ENCODE measurements around the gene SWT1. TPM values are rescaled to one million over a fixed set of nuclear protein-coding genes. Genes with fewer than 3 reads are reported as not detected.

SWT1 gene
- total RNA-seq, 2 experiments from 2014 or later, result 4.1 to 5.3 TPM

GRCh38 chr1:185308126-185308525 lies 151.2 kb downstream of the SWT1 start:
- peaks cover 4% of the 10 kb centered on the region for H3K4me1 ChIP-seq (ENCODE audit: insufficient read depth, low read length)
- intact Hi-C loops (cut with DNase I, micrococcal nuclease), result no loop called here
- H3K9me3 ChIP-seq (ENCODE audit: control insufficient read depth in 1 of 2, insufficient read depth in 1 of 2, low read length in 2 of 2), result no peaks in the 10 kb centered on the region
- no peak for ATAC-seq (ENCODE audit: poor library complexity)
- H3K4me3 Mint-ChIP-seq, result no peak overlapping the region
- TF ChIP-seq CTCF (IDR thresholded peaks at IDR 0.05), result no peak
- H3K36me3 ChIP-seq (ENCODE audit: insufficient read depth, low read length), result peaks cover 79% of the 10 kb centered on the region
- no peaks in the 10 kb centered on the region for H3K27me3 Mint-ChIP-seq
- no peaks in the 10 kb centered on the region for H3K9me3 Mint-ChIP-seq
- DNase-seq, result no peak
- H3K4me1 Mint-ChIP-seq (ENCODE audit: low read depth), result peaks cover 39% of the 10 kb centered on the region
- no peak overlapping the region for H3K27ac ChIP-seq (ENCODE audit: low read depth in 1 of 2, low read length in 2 of 2)
- H3K36me3 Mint-ChIP-seq (ENCODE audit: low read depth), result peaks cover 86% of the 10 kb centered on the region
- CTCF ChIA-PET, result interaction anchor here (1.3 kb wide), 1 partner anchor 9 kb away, joined by 4 read pairs; the partner anchor contains the start of gene IVNS1ABP
- no peak overlapping the region for H3K4me3 ChIP-seq (ENCODE audit: low read length)
- no peak overlapping the region for H3K27ac Mint-ChIP-seq
- no peaks in the 10 kb centered on the region for H3K27me3 ChIP-seq (ENCODE audit: control insufficient read depth in 1 of 2, insufficient read depth in 2 of 2, low read length in 2 of 2)
- POLR2A ChIA-PET, result interaction anchor here (1.5 kb wide), 1 partner anchor 9 kb away, joined by 7 read pairs; the partner anchor contains the start of gene IVNS1ABP

- TF ChIP-seq CTCF (IDR thresholded peaks at IDR 0.05), result no peak
- peaks cover 49% of the 10 kb centered on the region for H3K4me1 Mint-ChIP-seq (ENCODE audit: low read depth)
- H3K4me1 ChIP-seq (ENCODE audit: insufficient read depth, low read length), result peaks cover 4% of the 10 kb centered on the region
- H3K27ac Mint-ChIP-seq, result no peak overlapping the region
- no peak overlapping the region for H3K4me3 Mint-ChIP-seq
- H3K27me3 ChIP-seq (ENCODE audit: control insufficient read depth in 1 of 2, insufficient read depth in 2 of 2, low read length in 2 of 2), result no peaks in the 10 kb centered on the region
- peaks cover 77% of the 10 kb centered on the region for H3K36me3 Mint-ChIP-seq (ENCODE audit: low read depth)
- CTCF ChIA-PET, result interaction anchor here (0.5 to 0.7 kb wide), 2 partner anchors 18 to 251 kb away, joined by 3 read pairs; no protein-coding TSS in a partner anchor
- no peaks in the 10 kb centered on the region for H3K27me3 Mint-ChIP-seq
- H3K9me3 Mint-ChIP-seq, result no peaks in the 10 kb centered on the region
- peaks cover 65% of the 10 kb centered on the region for H3K36me3 ChIP-seq (ENCODE audit: insufficient read depth, low read length)
- intact Hi-C loops (cut with DNase I, micrococcal nuclease), result no loop called here
- H3K27ac ChIP-seq (ENCODE audit: low read depth in 1 of 2, low read length in 2 of 2), result no peak overlapping the region
- H3K9me3 ChIP-seq (ENCODE audit: control insufficient read depth in 1 of 2, insufficient read depth in 1 of 2, low read length in 2 of 2), result no peaks in the 10 kb centered on the region
- H3K4me3 ChIP-seq (ENCODE audit: low read length), result no peak overlapping the region
- POLR2A ChIA-PET, result no interaction called here
- ATAC-seq (ENCODE audit: poor library complexity) (no peak), DNase-seq (no peak)
Measured at GRCh38 chr1:185309566-185309965, 152.6 kb downstream of the SWT1 start.

DNA sequence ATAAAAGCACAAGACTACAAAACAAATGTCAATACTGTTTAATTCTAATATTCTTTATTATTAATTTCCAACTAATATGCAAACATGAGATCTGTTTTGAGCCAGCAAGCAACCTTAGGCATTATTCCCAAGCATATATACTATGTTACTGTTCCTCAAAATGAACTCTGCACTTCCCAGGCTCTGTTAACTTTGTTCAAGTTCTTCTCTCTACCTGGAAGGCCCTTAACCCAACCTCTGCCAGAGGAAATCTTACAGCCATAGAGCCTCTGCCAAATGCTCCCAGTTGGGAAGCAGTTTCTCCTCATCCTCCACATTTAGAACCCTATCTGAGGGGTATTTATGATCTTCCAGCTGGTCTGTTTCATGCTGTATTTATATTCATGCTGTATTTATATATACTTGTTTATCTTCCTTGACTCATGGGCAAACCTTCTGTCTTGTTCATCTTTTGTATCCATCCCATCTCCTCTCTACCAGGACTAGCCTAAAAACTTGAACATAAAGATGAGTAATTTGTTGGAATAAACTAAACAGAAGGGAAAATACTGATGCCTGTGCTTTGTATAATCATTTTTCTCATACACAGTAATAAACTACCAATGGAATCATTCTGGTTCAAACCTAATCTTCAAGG lies 154.7 kb downstream of the SWT1 start:
- H3K9me3 Mint-ChIP-seq, result no peaks in the 10 kb centered on the region
- H3K4me3 Mint-ChIP-seq, result peak overlapping the region; percentile 7
- no peaks in the 10 kb centered on the region for H3K27me3 Mint-ChIP-seq
- Histone ChIP-seq H3K4me1 (ENCODE audit: insufficient read depth, low read length) (peaks cover 7% of the 10 kb centered on the region), H3K9me3 (ENCODE audit: control insufficient read depth in 1 of 2, insufficient read depth in 1 of 2, low read length in 2 of 2) (no peaks in the 10 kb centered on the region), H3K4me3 (ENCODE audit: low read length) (no peak overlapping the region), H3K27me3 (ENCODE audit: control insufficient read depth in 1 of 2, insufficient read depth in 2 of 2, low read length in 2 of 2) (no peaks in the 10 kb centered on the region), H3K36me3 (ENCODE audit: insufficient read depth, low read length) (peaks cover 43% of the 10 kb centered on the region), H3K27ac (ENCODE audit: low read depth in 1 of 2, low read length in 2 of 2) (no peak overlapping the region)
- DNase-seq, result no peak
- TF ChIP-seq CTCF (IDR thresholded peaks at IDR 0.05), result no peak
- H3K27ac Mint-ChIP-seq, result peak overlapping the region; percentile 1
- ChIA-PET POLR2A (interaction anchor here (1.6 to 1.7 kb wide), 2 partner anchors 30 to 156 kb away, joined by 3 to 5 read pairs; no protein-coding TSS in a partner anchor), CTCF (no interaction called here)
- H3K4me1 Mint-ChIP-seq (ENCODE audit: low read depth), result peaks cover 58% of the 10 kb centered on the region
- no peak for ATAC-seq (ENCODE audit: poor library complexity)
- peaks cover 70% of the 10 kb centered on the region for H3K36me3 Mint-ChIP-seq (ENCODE audit: low read depth)
- intact Hi-C loops (cut with DNase I, micrococcal nuclease), result loop anchor here (5.0 to 10.0 kb wide), 4 partner anchors 264 to 557 kb away; partner anchors contain the start of genes RNF2 (in 2 of the 2) and EDEM3 (in 1 of the 2)
